Measurements from ENCODE around the gene ARMC5. TPM values are rescaled to one million over a fixed set of nuclear protein-coding genes. Genes with fewer than 3 reads are reported as not detected.

The ARMC5 gene, protein sequence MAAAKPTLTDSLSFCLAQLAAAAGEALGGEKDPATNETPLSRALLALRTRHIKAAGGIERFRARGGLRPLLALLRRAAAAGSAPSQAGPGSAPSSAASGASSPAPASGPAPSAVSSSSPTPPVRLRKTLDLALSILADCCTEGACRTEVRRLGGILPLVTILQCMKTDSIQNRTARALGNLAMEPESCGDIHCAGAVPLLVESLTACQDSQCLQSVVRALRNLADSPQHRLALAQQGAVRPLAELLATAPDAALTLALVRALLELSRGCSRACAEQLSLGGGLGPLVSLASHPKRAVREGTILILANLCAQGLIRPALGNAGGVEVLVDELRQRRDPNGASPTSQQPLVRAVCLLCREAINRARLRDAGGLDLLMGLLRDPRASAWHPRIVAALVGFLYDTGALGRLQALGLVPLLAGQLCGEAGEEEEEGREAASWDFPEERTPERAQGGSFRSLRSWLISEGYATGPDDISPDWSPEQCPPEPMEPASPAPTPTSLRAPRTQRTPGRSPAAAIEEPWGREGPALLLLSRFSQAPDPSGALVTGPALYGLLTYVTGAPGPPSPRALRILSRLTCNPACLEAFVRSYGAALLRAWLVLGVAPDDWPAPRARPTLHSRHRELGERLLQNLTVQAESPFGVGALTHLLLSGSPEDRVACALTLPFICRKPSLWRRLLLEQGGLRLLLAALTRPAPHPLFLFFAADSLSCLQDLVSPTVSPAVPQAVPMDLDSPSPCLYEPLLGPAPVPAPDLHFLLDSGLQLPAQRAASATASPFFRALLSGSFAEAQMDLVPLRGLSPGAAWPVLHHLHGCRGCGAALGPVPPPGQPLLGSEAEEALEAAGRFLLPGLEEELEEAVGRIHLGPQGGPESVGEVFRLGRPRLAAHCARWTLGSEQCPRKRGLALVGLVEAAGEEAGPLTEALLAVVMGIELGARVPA
- 13.6 and 14.2 TPM in 2 replicates for total RNA-seq

DNA sequence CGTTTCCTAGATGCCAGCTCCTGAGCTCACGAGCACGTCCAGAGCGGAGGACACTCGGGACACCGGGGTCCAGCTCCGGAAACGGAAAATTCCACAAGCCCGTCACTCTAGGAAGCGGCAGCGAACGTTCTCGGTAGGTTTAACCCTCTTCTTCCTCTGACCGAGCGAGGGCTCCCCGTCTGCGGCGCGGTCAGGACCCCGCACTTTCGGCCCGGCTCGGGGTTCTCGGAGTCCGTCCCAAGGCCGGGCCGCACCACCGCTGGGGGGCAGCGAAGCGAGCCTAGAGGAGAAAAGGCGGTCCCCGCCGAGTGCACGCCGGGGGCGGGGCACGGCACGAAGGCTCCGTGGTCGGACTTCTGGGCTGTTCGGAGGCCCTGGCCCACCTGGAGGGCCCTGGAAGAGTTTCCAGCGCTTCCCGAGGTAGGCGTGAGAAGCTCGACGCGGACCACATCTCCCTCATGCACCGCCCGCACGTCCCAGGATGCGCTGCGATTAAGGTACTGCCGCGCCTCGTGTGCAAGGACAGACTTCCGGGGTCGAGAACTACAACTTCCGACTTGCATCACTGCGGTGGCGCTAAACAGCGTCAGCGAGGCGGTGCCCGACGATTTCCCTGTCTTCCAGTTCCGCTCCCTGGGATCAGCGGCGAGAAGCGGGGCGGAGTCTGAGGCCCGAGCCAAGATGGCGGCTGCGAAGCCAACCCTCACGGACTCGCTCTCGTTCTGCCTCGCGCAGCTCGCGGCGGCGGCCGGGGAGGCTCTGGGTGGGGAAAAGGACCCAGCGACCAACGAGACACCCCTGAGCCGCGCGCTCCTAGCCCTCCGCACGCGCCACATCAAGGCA, at the start of gene ARMC5:
Gene ARMC5 (plus strand): TSS at position 658 of the 843 bp plus-strand sequence. CDS start 24 bp downstream, at position 682.

DNA sequence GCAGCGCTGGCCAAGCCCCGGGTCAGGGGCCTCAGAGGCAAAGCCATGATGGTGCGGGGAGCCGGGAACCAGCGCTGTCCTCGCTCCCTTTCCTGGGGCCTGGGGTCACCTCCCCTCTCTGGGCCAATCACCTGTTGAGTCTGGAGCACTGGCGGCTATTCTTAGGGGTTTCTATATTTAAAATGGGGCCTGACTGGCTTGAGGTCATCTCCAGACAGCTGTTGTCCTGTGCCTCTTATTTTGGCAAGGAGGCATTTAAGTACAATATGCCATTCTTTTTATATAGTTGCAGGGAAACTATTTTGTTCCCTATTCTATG, 31.1 kb upstream of the ARMC5 start, which contains the start of gene COX6A2:
Gene COX6A2 (minus strand): TSS at position 82 of the 319 bp plus-strand sequence. CDS start 35 bp downstream, at position 47.

DNA sequence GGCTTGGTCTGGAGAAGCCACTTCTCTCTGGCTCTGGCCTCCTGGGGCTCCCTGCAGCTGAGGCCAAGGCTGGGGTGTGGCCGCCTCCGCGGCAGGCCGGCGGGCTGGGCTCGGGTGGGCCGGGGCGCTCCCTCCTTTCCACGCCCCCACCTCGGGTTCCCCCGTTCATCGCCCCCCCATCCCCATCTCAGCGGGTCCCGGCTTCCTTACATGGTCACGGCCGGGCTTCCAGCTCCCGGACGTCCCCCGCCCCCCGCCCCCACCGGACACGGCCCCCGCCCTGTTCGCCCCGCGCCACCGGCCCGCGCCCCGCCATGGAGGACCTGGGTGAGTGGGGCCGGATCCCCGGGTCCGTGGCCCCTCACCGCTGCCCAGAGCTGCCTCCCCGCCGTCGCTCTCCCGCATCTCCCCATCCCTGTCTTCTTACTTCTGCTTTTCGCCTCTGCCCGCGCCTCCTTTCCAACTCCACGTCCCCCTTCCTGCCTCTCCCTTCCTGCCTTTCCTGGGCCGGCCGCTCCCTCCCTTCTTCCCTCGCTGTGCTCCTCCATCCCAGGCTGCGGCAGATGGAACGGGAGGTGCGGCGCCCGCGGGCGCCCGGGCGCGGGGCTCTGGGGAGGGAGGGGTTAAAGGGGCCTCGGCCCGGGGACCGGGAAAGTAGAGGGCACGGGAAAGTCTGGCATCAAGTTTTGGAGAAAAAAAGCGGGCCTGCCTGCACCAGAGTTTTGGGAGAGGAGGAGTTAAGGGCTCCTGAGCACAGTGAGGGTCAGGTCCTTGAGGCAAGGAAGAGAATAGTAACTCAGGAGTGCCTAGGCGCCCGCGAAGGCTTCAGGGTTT, 12.8 kb downstream of the ARMC5 start, which contains the start of gene TGFB1I1:
Gene TGFB1I1 (plus strand): TSS at position 278 of the 834 bp plus-strand sequence. CDS start 37 bp downstream, at position 315.

DNA sequence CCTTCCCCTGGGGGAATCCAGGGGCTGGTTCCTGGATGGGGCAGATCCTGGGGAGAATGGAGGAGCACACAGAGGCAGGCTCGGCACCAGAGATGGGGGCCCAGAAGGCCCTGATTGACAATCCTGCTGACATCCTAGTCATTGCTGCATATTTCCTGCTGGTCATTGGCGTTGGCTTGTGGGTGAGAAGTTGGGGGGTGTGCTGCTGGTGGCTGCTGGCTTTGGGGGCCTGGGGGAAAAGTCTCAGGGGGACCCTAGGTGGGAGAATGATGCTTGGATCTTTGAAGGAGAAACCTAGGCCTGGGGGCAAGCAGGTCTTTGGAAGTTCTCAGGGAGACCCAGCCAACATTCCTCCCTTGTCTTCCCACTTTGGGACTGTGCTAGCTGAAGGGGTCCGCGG, 23.8 kb downstream of the ARMC5 start, which contains the start of gene SLC5A2:
Gene SLC5A2 (plus strand): TSS at position 43 of the 400 bp plus-strand sequence. CDS start 14 bp downstream, at position 57.

DNA sequence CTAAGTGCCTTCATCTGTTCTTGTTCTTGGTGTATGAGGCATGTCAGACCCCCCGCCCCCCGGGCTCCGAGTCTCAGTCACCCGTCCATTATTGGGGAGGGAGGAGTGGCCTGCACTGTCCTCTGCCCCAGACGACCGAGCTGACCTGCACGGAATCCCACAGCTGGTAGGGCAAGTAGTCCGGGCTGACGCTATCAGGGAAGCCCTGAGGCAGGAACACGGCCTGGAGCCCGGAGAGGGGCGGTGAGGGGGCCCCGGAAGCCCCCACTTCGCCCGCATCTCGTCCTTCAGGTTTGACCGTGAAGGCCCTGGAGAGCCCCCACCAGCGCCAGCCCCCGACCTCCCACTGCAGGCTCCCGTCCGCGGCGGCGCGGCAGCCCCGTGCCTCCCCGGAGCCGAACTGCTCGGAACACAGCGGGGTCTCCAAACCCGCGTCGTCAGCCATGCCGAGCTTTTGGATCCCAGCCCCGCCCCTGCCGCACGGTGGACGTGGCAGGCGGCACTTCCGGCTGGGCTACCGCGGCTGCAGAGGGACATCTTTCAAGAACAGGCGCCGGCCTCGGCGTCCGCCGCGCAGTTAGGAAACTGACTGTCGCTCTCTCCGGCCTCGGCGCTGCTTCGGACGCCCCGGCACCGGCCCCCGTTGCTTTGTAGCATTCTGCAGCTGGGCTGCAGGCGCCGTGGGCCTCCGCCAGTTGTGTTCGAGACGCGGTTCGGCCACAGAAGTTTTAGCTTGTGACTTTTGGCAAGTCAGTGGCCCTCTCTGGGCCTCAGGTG, 48.8 kb downstream of the ARMC5 start, which contains the start of gene RUSF1:
Gene RUSF1 (minus strand): TSS at position 463 of the 777 bp plus-strand sequence. CDS start 18 bp downstream, at position 445.

Other genes starting within 250 kb of the ARMC5 start
- gene TRIM72, start 245.4 kb upstream of the ARMC5 start, total RNA-seq, result not detected in 2 replicates
- gene PYDC1, start 242.4 kb upstream of the ARMC5 start, total RNA-seq, result not detected in 2 replicates
- under 0.01 TPM in 1 of 2 replicates, not detected in the other for gene ITGAM, start 199.5 kb upstream of the ARMC5 start, total RNA-seq
- gene ITGAX, start 104.3 kb upstream of the ARMC5 start, total RNA-seq, result 0.38 and 0.81 TPM in 2 replicates
- gene ITGAD, start 66.2 kb upstream of the ARMC5 start, total RNA-seq, result not detected in 2 replicates
- not detected in 2 replicates for gene COX6A2, start 31.1 kb upstream of the ARMC5 start, total RNA-seq
- 0.09 TPM in 2 replicates for gene ZNF843, start 16.7 kb upstream of the ARMC5 start, total RNA-seq
- 23.8 and 41.5 TPM in 2 replicates for gene TGFB1I1, start 12.7 kb downstream of the ARMC5 start, total RNA-seq
- gene SLC5A2, start 23.6 kb downstream of the ARMC5 start, total RNA-seq, result under 0.01 TPM in 1 of 2 replicates, not detected in the other
- gene RUSF1, start 48.9 kb downstream of the ARMC5 start, total RNA-seq, result 19.6 and 37.0 TPM in 2 replicates
- not detected in 2 replicates for gene AHSP, start 68.4 kb downstream of the ARMC5 start, total RNA-seq

Measured in endothelial cell of coronary artery (primary cell).